ENCODE data around the gene SETD1A.

GRCh38 chr16:31002862-31003341, 45.3 kb downstream of the SETD1A start:
- TF ChIP-seq CTCF (conservative IDR thresholded peaks at IDR 0.05 in 1 of 2, IDR thresholded peaks at IDR 0.05 in 1 of 2; ENCODE audit: extremely low read depth in 1 of 2, insufficient read depth in 1 of 2, low read depth in 1 of 2, low read length in 2 of 2) = no peak
- no peak for TF ChIP-seq EZH2 (IDR thresholded peaks at IDR 0.05; ENCODE audit: borderline replicate concordance, low read length)

All from mammary epithelial cell (primary cell).